IgD-negative memory B cell (primary cell): ENCODE results near the gene LEF1. TPM values are rescaled to one million over a fixed set of nuclear protein-coding genes. Genes with fewer than 3 reads are reported as not detected.

Experiments used
- polyA plus RNA-seq: library from polyadenylated mRNA; unstranded; fragments of 300-500 nt; fragmentation: Illumina TruSeq; gene quantifications from one replicate; pipeline ENCODE4 v1.2.3, GENCODE V29; 2021

Gene LEF1
- polyA plus RNA-seq, 1 donor from 2014 or later = 14.5 TPM

Other genes with a start within 250 kb of the LEF1 start
- 9.8 TPM for gene CYP2U1, start 237.4 kb downstream of the LEF1 start, polyA plus RNA-seq
- 49.4 TPM for gene HADH, start 179.0 kb downstream of the LEF1 start, polyA plus RNA-seq